ENCODE measurements around the gene TMEM207. TPM values are rescaled to one million over a fixed set of nuclear protein-coding genes. Genes with fewer than 3 reads are reported as not detected.

TMEM207 gene
- not detected for total RNA-seq
- polyA plus RNA-seq (ENCODE audit: insufficient read length in 6 of 6): under 1 TPM; 0.14 to 0.37 (median 0.23) TPM
- long read RNA-seq, donor 1: 0 reads
- long read RNA-seq, donor 2: 0 reads
- long read RNA-seq, donor 3: 0 reads
- long read RNA-seq, donor 4: 0 reads
- long read RNA-seq, donor 5: 0 reads
- long read RNA-seq, donor 6: 0 reads
- long read RNA-seq, donor 7: 0 reads
- long read RNA-seq, donor 8: 0 reads
- long read RNA-seq, donor 9: 0 reads
- long read RNA-seq, donor 10: 0 reads
- long read RNA-seq, donor 11: 0 reads
- long read RNA-seq, donor 12: 0 reads

DNA sequence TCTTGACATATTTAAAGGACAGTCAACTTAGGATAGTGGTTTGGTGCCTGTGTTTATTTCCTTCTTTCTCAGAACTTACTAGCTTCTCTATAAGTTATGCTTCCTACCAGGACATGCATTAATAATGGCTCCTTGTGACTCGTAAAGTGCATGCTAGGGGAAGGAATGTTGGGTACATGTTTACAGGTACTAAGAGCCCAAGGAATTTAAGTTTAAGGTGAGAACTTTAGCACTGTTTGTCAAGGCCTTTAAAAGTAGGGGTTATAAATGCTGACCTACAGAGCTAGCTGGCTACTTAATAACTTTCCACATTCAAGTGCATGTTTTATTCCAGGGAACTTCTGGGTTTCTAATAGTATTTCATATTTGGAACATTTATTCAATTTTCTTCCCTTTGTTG, at the start of gene TMEM207:
Gene TMEM207, minus strand, starts transcription at position 101 of the 400 bp plus-strand sequence. Its CDS starts 92 bp downstream, at position 9.
- TF ChIP-seq CTCF (IDR thresholded peaks at IDR 0.05): no peak
- DNase-seq (no peak), ATAC-seq (no peak)
- no peaks in the 10 kb centered on the region for H3K27me3 ChIP-seq
- H3K27ac ChIP-seq: no peak within 1 kb of the TSS
- H3K4me1 ChIP-seq: no peaks in the 10 kb centered on the region
- no peak within 1 kb of the TSS for H3K4me3 ChIP-seq
- H3K36me3 ChIP-seq: no peaks in the 10 kb centered on the region
- intact Hi-C loops (cut with DNase I): no loop called here
- no peaks in the 10 kb centered on the region for H3K9me3 ChIP-seq

DNA sequence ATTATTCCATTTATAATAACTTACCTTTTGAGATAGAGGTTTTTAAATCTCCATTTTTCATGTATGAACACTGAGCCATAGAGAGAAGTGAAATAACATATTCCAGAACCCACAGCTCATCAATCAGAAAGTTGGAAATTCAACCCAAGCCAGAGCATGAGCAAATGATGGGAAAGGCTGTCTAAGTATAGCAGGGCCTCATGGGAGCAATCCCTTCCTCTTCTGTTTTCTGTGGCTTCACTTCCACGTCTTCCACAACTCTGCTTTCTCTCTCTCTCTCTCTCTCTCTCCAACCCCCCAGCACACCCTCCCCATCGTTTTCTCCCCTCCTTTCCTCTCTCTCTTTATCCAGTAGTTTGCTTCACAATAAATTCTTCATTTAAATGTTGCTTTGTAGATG, 49.4 kb upstream of the TMEM207 start:
- Histone ChIP-seq H3K27me3 (no peaks in the 10 kb centered on the region), H3K27ac (no peak overlapping the region), H3K4me3 (no peak overlapping the region), H3K4me1 (no peaks in the 10 kb centered on the region), H3K36me3 (no peaks in the 10 kb centered on the region), H3K9me3 (no peaks in the 10 kb centered on the region)
- no peak for TF ChIP-seq CTCF (IDR thresholded peaks at IDR 0.05)
- DNase-seq: no peak
- intact Hi-C loops (cut with DNase I): no loop called here
- ATAC-seq: no peak

GRCh38 chr3:190498293-190498692, 48.6 kb upstream of the TMEM207 start:
- no peak for TF ChIP-seq CTCF (IDR thresholded peaks at IDR 0.05)
- Histone ChIP-seq H3K27ac (no peak overlapping the region), H3K4me3 (no peak overlapping the region), H3K9me3 (no peaks in the 10 kb centered on the region), H3K27me3 (no peaks in the 10 kb centered on the region), H3K36me3 (no peaks in the 10 kb centered on the region), H3K4me1 (no peaks in the 10 kb centered on the region)
- intact Hi-C loops (cut with DNase I): no loop called here
- ATAC-seq (no peak), DNase-seq (no peak)

DNA sequence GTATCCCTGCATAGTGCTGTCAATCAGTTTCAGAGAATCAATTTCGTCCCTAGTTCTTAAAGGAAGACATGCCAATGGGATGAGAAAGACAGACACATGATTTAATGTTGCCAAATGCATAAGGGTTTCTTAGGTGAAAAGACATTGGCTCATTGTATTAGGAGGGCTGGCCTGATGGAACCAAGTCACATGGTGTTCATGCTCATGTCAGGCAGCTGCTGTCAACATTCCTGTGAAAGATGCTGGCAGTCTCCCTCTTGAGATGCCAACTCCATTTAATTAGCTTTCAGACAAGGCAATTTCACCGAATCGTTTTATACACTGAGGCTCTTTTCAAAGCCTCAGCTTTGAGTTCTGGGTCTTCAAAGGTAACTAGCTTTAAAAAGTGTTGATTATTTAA, 48.1 kb upstream of the TMEM207 start:
- H3K4me3 ChIP-seq: no peak overlapping the region
- no peak for DNase-seq
- H3K36me3 ChIP-seq: no peaks in the 10 kb centered on the region
- no peak overlapping the region for H3K27ac ChIP-seq
- intact Hi-C loops (cut with DNase I): no loop called here
- H3K27me3 ChIP-seq: no peaks in the 10 kb centered on the region
- no peak for ATAC-seq
- H3K4me1 ChIP-seq: no peaks in the 10 kb centered on the region
- no peak for TF ChIP-seq CTCF (IDR thresholded peaks at IDR 0.05)
- no peaks in the 10 kb centered on the region for H3K9me3 ChIP-seq

- Histone ChIP-seq H3K36me3 (no peaks in the 10 kb centered on the region), H3K9me3 (no peaks in the 10 kb centered on the region), H3K27ac (no peak overlapping the region), H3K27me3 (no peaks in the 10 kb centered on the region), H3K4me1 (no peaks in the 10 kb centered on the region), H3K4me3 (no peak overlapping the region)
- DNase-seq (no peak), ATAC-seq (no peak)
- intact Hi-C loops (cut with DNase I): no loop called here
- TF ChIP-seq CTCF (IDR thresholded peaks at IDR 0.05): no peak
Measured at GRCh38 chr3:190496859-190497258, 47.2 kb upstream of the TMEM207 start.

All from left lung (tissue), 14 donors.